A549 (cell line): ENCODE data around the gene SEMA7A.

Experiments
- CTCF ChIP-seq: fragments of >200 bp; sonication (Bioruptor Twin); formaldehyde crosslinking; IDR thresholded peaks from 3 replicates; pipeline ENCODE4 v1.5.1; 2016
- ESRRA ChIP-seq: fragments of 150-350 bp; IDR thresholded peaks from 2 replicates; pipeline ENCODE4 v1.6.1; 2014; ENCODE audit warnings: mild to moderate bottlenecking, low read length, borderline replicate concordance
- JUN ChIP-seq, 2 experiments: fragments of >200 bp; sonication (Bioruptor Twin); formaldehyde crosslinking; IDR thresholded peaks; 2 replicates in 1 of 2; 3 replicates in 1 of 2; pipeline ENCODE4 v1.6.1; 2016 to 2017
- POLR2A ChIP-seq: IDR thresholded peaks from 2 replicates; pipeline ENCODE4 v1.6.1; 2012; ENCODE audit warnings: mild to moderate bottlenecking, low read length
- RAD21 ChIP-seq, 2 experiments: fragments of >200 bp in 1 of 2; sonication (Bioruptor Twin) in 1 of 2; formaldehyde crosslinking in 1 of 2; IDR thresholded peaks in 1 of 2; conservative IDR thresholded peaks in 1 of 2; 2 replicates in 1 of 2; 3 replicates in 1 of 2; pipeline ENCODE4 v1.6.1; 2012 to 2018; ENCODE audit warnings: inconsistent platforms in 1 of 2

GRCh38 chr15:74382004-74382816 lies 51.5 kb downstream of the SEMA7A start:
- peak; percentile 78 for TF ChIP-seq CTCF
- TF ChIP-seq POLR2A = no peak
- peak; percentile 89 to 91 for TF ChIP-seq RAD21 (conservative IDR thresholded peaks at IDR 0.05 in 1 of 2, IDR thresholded peaks at IDR 0.05 in 1 of 2)
- TF ChIP-seq JUN (IDR thresholded peaks at IDR 0.05) = no peak
- TF ChIP-seq ESRRA = no peak
